Large intestine (tissue), 12 donors: ENCODE measurements around the gene PROM2. TPM values are rescaled to one million over a fixed set of nuclear protein-coding genes. Genes with fewer than 3 reads are reported as not detected.

ENCODE experiments used
- DNase-seq, 2 donors: peaks; one replicate each; pipeline versions ENCODE4 v3.0.0 to v3.0.0-alpha.2; 2013
- H3K27ac ChIP-seq: one replicate; pipeline ENCODE4 v1.5.1; 2013; ENCODE audit warnings: low read length
- H3K27me3 ChIP-seq: 2 replicates; pipeline ENCODE4 v1.6.1; 2013; ENCODE audit warnings: low read length; ENCODE audit not compliant: control insufficient read depth, insufficient read depth
- H3K36me3 ChIP-seq: 2 replicates; pipeline ENCODE4 v1.6.1; 2013; ENCODE audit warnings: low read length; ENCODE audit not compliant: control insufficient read depth, insufficient read depth
- H3K4me1 ChIP-seq: one replicate; pipeline ENCODE4 v1.6.1; 2013; ENCODE audit warnings: low read length; ENCODE audit not compliant: control insufficient read depth, insufficient read depth
- H3K4me3 ChIP-seq: one replicate; pipeline ENCODE4 v1.5.1; 2013; ENCODE audit warnings: low read length
- H3K9me3 ChIP-seq: one replicate; pipeline ENCODE4 v1.6.1; 2013; ENCODE audit warnings: mild to moderate bottlenecking, low read depth, low read length, moderate library complexity; ENCODE audit not compliant: control insufficient read depth
- WGBS: methylation state at CpG from one replicate; pipeline ENCODE4 v1.1.5; 2013; ENCODE audit warnings: low lambda C conversion rate; ENCODE audit not compliant: insufficient coverage; 5-methylcytosine and 5-hydroxymethylcytosine counted together
- long read RNA-seq, 11 donors: transcript quantifications; one replicate each; lab custom pipeline, GENCODE V29; 2026
- polyA plus RNA-seq: library from polyadenylated mRNA; unstranded; fragments of 120-200 nt; gene quantifications from one replicate; pipeline ENCODE4 v1.2.1, GENCODE V29; 2013

The PROM2 gene, protein sequence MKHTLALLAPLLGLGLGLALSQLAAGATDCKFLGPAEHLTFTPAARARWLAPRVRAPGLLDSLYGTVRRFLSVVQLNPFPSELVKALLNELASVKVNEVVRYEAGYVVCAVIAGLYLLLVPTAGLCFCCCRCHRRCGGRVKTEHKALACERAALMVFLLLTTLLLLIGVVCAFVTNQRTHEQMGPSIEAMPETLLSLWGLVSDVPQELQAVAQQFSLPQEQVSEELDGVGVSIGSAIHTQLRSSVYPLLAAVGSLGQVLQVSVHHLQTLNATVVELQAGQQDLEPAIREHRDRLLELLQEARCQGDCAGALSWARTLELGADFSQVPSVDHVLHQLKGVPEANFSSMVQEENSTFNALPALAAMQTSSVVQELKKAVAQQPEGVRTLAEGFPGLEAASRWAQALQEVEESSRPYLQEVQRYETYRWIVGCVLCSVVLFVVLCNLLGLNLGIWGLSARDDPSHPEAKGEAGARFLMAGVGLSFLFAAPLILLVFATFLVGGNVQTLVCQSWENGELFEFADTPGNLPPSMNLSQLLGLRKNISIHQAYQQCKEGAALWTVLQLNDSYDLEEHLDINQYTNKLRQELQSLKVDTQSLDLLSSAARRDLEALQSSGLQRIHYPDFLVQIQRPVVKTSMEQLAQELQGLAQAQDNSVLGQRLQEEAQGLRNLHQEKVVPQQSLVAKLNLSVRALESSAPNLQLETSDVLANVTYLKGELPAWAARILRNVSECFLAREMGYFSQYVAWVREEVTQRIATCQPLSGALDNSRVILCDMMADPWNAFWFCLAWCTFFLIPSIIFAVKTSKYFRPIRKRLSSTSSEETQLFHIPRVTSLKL
- polyA plus RNA-seq, result 2.0 TPM
- long read RNA-seq, donor 1, result 0 reads
- long read RNA-seq, donor 2, result 0 reads
- long read RNA-seq, donor 3, result 0 reads
- long read RNA-seq, donor 4, result 0 reads
- long read RNA-seq, donor 5, result 0 reads
- long read RNA-seq, donor 6, result 0 reads
- long read RNA-seq, donor 7, result 0 reads
- long read RNA-seq, donor 8, result 0 reads
- long read RNA-seq, donor 9, result 0 reads
- long read RNA-seq, donor 10, full-length matches to known transcripts, result 1 of 1 reads
- long read RNA-seq, donor 10, partial matches to known transcripts, result 0 of 1 reads
- long read RNA-seq, donor 10, other reads (novel, unspliced or antisense), result 0 of 1 reads
- long read RNA-seq, donor 11, result 0 reads

DNA sequence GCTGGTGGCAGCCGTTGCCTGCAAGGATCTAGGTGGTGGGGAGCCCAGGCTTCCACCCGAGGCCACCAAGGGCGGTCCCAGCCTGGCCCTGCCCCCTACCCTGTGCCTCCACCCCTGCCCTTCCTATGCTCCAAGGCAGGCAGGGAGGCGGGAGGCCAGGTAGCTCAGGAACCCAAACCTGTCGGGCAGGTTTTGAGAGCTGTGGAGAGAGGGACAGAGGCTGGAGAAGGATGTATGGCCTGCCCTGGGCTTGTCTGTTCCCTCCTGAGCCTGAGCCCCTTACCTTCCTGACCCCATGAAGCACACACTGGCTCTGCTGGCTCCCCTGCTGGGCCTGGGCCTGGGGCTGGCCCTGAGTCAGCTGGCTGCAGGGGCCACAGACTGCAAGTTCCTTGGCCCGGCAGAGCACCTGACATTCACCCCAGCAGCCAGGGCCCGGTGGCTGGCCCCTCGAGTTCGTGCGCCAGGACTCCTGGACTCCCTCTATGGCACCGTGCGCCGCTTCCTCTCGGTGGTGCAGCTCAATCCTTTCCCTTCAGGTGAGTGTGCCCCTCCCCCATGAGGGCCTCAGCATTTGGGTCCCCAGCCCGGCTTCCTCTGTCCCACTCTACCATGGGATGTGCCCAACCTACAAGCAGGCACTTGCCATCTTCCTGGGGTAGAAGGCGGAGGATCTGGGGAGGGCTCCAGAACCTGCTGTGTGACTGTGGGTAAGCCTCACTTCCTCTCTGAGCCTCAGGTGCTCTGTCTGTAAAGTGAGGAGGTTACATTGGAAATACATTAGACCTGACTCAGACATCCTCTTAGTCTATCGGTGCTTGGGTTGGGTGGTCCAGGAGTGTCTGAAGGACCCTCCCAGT, at the start of gene PROM2:
Gene PROM2 (plus strand): TSS at position 159 of the 860 bp plus-strand sequence. CDS start 137 bp downstream, at position 296.
- WGBS, result no CpG with 5 or more reads among the region's 17 CpGs
- Histone ChIP-seq H3K27ac (no peak within 1 kb of the TSS), H3K4me3 (no peak within 1 kb of the TSS), H3K27me3 (no peaks in the 10 kb centered on the region), H3K9me3 (no peaks in the 10 kb centered on the region), H3K4me1 (peaks cover 19% of the 10 kb centered on the region), H3K36me3 (no peaks in the 10 kb centered on the region)
- DNase-seq, result peak; percentile 62 to 81

DNA sequence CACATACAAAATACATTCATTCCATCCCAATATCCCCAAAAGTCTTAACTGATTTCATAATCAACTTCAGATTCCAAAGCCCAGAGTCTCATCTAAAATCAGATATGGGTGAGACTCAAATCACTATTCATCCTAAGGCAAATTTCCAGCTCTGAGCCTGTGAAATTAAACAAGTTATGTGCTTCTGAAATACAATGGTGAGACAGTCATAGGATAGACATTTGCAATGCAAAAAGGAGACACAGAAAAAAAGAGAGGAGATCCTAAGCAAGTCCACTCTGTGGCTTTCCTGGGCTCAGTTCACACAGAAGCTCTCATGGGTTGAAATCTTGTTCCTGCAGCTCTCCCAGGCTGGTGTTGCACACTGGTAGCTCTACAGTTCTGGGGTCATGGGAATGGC, 48.6 kb upstream of the PROM2 start:
- no peak overlapping the region for H3K4me3 ChIP-seq
- H3K27me3 ChIP-seq, result no peaks in the 10 kb centered on the region
- no peaks in the 10 kb centered on the region for H3K4me1 ChIP-seq
- H3K9me3 ChIP-seq, result peaks cover 12% of the 10 kb centered on the region
- no peaks in the 10 kb centered on the region for H3K36me3 ChIP-seq
- DNase-seq, result no peak
- no peak overlapping the region for H3K27ac ChIP-seq

DNA sequence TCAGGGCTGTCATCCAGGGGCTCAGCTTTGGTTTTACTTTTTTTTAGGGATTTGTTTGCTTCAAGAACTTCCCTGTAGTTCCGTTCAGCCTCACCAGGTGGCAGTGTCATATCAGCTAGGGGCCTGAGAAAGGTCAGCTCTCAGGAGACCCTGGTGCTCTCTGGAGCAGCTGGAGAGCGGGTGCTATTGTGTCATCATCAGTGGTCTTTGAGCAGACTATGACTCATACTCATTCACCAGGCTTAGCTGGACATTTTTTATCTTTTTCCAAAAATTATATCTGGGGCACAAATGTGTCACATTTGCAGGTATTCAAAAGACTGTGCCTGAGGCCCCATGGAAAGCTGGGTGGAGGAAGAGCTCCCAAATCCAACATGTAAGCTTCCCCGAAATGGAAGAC, 42.5 kb upstream of the PROM2 start:
- no peak overlapping the region for H3K4me3 ChIP-seq
- peak; percentile 33 to 37 for DNase-seq
- no CpG with 5 or more reads among the region's 3 CpGs for WGBS
- no peaks in the 10 kb centered on the region for H3K9me3 ChIP-seq
- H3K4me1 ChIP-seq, result no peaks in the 10 kb centered on the region
- H3K36me3 ChIP-seq, result no peaks in the 10 kb centered on the region
- H3K27ac ChIP-seq, result no peak overlapping the region
- H3K27me3 ChIP-seq, result no peaks in the 10 kb centered on the region

DNA sequence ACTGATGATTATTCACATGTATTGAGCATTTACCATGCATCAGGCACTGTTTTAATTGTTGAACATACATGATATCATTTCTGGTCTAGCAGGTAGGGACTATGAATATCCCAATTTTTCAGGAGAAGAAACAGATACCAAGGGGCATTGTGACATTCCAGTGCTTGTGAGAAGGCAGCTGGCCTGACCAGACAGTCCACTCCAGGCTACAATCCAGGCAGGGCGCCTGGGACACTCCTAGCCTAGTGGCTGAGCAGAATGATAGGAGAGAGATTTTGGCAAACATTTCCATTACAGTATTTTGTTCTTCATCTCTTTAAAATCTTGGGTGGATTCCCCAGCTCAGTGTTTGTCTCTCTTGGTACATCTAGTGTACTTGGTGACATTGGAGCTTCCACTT, 42.0 kb upstream of the PROM2 start:
- WGBS, result no CpG with 5 or more reads among the region's 1 CpG
- no peaks in the 10 kb centered on the region for H3K27me3 ChIP-seq

DNA sequence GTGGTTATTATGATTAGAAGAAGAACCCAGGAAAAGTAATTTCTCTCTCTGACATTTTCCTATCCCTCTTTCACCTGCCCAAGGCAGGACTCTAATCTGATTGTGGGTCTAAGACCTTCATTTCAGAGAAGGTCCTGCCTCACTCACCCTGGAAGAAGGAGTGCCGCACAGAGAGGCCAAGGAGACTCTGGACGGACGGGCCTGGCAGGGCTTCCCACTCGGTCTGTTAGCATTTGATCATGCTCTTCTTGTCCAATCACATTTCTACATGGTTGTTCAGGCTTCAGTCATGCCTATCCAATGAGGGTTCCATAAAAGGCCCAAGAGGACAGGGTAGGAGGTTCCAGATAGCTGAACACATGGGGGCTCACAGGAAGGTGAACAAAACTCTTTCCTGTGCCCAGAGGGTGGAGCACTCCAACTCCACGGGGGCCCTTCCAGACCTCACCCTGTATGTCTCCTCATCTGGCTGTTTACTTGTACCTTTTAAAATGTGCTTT, 39.9 kb upstream of the PROM2 start:
- no peaks in the 10 kb centered on the region for H3K27me3 ChIP-seq
- no peaks in the 10 kb centered on the region for H3K9me3 ChIP-seq
- H3K4me1 ChIP-seq, result no peaks in the 10 kb centered on the region
- no CpG with 5 or more reads among the region's 5 CpGs for WGBS
- no peak for DNase-seq
- no peak overlapping the region for H3K27ac ChIP-seq
- H3K4me3 ChIP-seq, result no peak overlapping the region
- no peaks in the 10 kb centered on the region for H3K36me3 ChIP-seq

More for the DNA sequence above, 42.0 kb upstream of the PROM2 start:
- no peak overlapping the region for H3K4me3 ChIP-seq
- H3K36me3 ChIP-seq, result no peaks in the 10 kb centered on the region
- no peaks in the 10 kb centered on the region for H3K4me1 ChIP-seq
- DNase-seq, result no peak
- no peak overlapping the region for H3K27ac ChIP-seq
- no peaks in the 10 kb centered on the region for H3K9me3 ChIP-seq

DNA sequence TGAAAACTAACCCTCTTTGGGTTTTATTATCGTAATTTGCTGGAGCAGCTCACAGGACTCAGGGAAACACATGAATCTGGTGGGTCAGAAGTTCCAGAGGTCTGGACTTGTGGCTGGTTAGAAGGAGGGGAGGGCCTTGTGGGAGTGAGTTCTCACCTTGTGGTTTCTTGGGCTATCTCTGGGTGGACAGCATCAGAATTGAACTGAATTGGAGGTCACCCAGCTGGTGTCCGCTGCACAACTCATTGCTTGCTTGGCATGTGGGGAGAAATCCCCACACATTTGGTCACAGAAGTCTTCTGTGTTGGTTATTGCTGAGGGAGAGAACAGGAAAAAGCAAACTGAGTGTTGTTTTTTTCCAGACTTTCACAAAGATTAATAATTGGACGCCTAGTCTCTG, 39.4 kb upstream of the PROM2 start:
- Histone ChIP-seq H3K27me3 (no peaks in the 10 kb centered on the region), H3K4me1 (no peaks in the 10 kb centered on the region), H3K36me3 (no peaks in the 10 kb centered on the region), H3K4me3 (no peak overlapping the region), H3K9me3 (no peaks in the 10 kb centered on the region), H3K27ac (no peak overlapping the region)
- WGBS, result no CpG with 5 or more reads among the region's 3 CpGs
- no peak for DNase-seq

DNA sequence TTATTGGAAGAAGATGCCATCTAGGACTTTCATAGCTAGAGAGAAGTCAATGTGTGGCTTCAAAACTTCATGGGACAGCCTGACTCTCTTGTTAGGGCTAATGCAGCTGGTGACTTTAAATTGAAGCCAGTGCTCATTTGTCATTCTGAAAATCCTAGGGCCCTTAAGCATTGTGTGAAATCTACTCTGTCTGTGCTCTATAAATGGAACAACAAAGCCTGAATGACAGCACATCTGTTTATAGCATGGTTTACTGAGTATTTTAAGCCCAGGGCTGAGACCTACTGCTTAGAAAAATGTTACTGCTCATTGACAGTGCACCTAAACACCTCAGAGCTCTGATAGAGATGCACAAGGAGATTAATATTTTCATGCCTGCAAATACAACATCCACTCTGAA, 36.1 kb upstream of the PROM2 start:
- Histone ChIP-seq H3K4me1 (no peaks in the 10 kb centered on the region), H3K36me3 (no peaks in the 10 kb centered on the region), H3K27ac (no peak overlapping the region), H3K4me3 (no peak overlapping the region), H3K27me3 (no peaks in the 10 kb centered on the region), H3K9me3 (peaks cover 13% of the 10 kb centered on the region)
- DNase-seq, result no peak

DNA sequence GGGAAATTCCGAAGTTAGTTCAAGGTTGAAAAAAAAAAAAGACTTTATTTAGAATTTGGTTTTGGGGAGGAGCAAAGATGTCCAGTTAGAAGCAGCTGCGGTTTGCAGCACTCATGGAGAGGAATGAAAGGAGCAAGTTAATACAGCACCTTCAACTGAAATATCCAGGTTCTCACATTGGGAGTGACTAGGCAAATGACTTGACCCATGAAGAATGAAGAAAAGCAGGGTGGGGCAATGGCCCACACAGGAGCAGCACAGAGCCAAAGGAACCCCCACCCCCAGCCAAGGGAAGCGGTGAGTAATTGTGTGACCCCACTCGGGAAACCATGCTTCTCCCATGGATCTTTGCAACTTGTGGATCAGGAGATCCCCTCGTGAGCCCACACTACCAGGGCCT, 34.2 kb upstream of the PROM2 start:
- peaks cover 13% of the 10 kb centered on the region for H3K9me3 ChIP-seq
- H3K27ac ChIP-seq, result no peak overlapping the region
- no peak overlapping the region for H3K4me3 ChIP-seq
- WGBS, result 92% methylated on average over 2 of the region's 5 CpGs
- no peaks in the 10 kb centered on the region for H3K27me3 ChIP-seq
- H3K36me3 ChIP-seq, result no peaks in the 10 kb centered on the region
- no peak for DNase-seq
- no peaks in the 10 kb centered on the region for H3K4me1 ChIP-seq

DNA sequence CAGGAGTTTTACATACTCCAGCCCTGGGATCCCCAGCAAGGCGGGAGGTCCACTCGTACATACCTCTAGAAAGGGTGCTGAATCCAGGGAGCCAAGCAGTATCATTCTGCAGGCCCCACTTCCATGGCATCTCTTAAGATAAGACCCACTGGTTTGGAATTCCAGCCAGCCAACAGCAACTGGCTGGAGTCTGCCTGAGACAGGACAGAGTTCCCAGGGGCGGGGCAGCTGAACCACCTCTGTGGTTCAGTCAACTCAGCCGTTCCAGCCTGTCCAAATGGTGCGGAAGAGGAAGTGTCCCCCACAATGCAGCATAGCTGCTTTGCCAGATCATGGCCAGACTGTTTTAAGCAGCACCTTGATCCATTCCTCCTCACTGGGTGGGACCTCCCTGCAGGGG, 33.7 kb upstream of the PROM2 start:
- H3K27me3 ChIP-seq, result no peaks in the 10 kb centered on the region
- H3K27ac ChIP-seq, result no peak overlapping the region
- WGBS, result no CpG with 5 or more reads among the region's 5 CpGs
- H3K4me3 ChIP-seq, result no peak overlapping the region
- H3K4me1 ChIP-seq, result no peaks in the 10 kb centered on the region
- DNase-seq, result no peak
- no peaks in the 10 kb centered on the region for H3K36me3 ChIP-seq
- peaks cover 13% of the 10 kb centered on the region for H3K9me3 ChIP-seq
